ENCODE measurements around the gene MFSD2A.
"Not testable (repeated sequence)": the region's sequence is repeated elsewhere in the genome, so short reads cannot be mapped to it uniquely, and the experiment has no call there.

MFSD2A gene

GRCh38 chr1:40004857-40005256 is 49.9 kb downstream of the MFSD2A start:
- DNase-seq: peak; percentile 7

- DNase-seq: not testable (repeated sequence)
These were observed 52.6 kb downstream of the MFSD2A start for GRCh38 chr1:40007481-40008034.

GRCh38 chr1:40011198-40011597 is 56.3 kb downstream of the MFSD2A start:
- DNase-seq: no peak

GRCh38 chr1:40014253-40014706 is 59.3 kb downstream of the MFSD2A start:
- no peak for DNase-seq

- no peak for DNase-seq
These were observed 60.1 kb downstream of the MFSD2A start for GRCh38 chr1:40014812-40015594.

- DNase-seq: no peak
These were observed 63.1 kb downstream of the MFSD2A start for GRCh38 chr1:40017951-40018575.

All from NCI-H69 (cell line).